ENCODE measurements around the gene POC1A.

The POC1A gene

GRCh38 chr3:52084216-52084945 is 69.8 kb downstream of the POC1A start:
- no peak for DNase-seq

DNA sequence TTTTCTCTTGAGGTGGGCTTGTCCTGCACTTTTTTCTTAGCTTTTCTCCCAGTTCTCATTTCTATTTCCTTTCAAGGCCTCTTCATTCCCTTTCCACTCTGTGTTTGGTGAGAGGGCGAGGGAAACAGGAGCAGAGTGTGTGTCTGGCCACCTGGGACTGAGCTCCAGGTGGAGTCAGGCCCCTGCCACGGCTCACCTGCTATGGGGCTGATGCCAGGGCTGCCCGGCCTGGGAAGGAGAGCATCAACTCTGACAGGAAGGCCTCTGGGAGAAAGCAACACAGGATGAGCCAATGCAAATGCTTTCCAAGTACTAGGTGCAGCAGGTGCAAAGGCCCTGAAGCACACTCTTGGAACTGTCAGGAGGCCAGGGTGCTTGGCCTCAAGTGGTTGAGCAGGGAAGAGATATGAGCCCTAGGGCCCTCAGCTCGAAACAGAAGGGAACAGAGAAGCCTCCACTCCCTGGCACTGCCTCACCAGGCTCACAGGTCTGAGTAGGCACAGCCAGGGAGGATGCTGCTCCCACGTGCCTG is 70.6 kb downstream of the POC1A start:
- no peak for DNase-seq

GRCh38 chr3:52082951-52083350 is 71.3 kb downstream of the POC1A start:
- DNase-seq = no peak

DNA sequence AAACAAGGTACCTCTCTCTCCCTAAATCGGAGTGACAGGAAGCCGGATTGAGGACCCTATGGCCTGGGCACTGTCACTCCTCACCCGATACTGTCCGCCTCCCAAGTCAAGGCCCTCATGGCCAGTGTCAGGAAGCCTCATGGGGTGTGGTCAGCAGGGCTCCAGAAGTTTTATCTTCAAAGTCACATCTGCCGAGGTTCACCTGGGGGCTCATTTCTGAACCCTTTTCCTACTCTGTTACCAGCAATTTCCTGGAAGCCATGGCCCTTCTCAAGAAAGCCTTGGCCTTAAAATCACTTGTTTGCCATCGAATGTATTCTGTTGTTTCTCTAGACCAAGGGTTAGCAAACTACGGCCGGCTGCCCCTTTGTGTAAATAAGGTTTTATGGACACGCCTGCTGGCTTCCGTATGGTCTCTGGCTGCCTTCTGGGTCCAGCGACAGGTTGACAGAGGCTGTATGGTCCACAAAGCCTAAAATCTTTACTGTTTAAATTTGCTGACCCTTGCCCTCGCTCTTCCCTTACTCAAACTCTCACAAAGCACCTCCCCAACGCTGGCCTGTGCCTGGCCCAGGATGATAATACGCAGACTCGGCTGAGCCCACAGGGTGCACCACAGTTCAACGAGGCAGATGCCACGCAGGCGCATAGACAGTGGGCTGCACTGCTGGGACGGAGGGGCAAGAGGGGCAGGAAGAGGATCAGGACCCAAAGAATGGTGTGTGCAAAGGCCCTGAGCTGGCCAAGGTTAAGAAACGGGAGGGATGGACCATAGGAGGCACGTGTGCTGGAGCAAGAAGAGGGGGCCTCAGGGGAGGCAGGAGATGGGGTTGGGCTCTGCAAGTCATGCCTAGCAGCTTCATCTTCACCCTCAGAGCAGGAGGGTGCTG is 73.1 kb downstream of the POC1A start:
- DNase-seq = no peak

DNA sequence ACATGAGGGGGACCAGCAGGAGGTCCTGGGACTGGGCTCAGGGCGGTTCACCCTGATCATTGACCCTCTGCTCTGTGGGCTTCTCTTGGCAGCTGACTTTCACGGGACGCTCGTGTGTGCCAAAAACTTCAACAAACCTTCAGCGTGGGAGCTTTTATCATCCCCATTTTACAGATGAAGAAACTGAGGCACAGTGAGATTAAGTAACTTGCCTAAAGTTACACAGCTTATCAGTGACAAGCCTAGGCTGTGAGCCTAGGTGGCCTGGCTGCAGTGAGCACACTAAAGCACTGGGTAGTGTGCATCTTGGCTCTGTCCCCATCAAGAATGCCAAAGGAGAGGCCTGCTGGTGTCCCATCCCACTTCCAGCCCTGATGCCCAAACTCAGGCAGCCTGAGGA is 74.3 kb downstream of the POC1A start:
- DNase-seq = no peak

DNA sequence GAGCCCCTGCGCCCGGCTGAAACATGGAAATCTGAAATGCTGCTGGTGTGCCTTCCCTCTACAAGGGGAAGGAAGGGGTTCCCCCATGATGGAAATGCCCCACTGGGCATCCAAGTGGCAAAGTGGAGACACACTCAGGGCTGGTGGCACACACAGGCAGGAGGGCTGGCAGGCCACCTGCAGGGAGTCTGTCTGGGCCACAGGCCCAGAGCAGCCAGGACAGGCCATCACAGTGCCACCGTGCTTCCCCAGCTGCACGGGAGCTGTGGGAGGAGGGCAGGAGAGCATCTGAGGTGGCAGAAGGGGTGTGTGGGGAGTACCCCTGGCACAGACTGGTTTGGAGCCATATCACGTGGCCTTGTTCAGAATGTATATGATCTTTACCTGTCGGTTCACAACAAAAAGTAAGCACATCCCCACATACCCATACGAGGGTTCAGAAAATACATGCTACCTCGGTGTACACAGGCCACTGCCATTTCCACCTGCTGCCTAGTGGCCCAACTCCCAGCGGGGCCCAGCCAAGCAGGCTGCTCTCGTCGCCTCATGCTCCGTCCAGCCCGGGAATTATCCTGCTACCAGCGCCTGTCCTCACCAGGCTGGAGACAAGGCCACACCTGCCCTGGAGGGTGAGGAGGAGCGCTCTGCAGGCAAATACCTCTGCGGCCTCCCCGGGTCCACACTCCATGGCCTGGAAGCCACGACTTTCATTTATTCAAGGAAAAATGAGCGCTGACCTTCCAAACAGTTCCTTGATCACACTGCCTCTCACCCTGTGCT is 75.3 kb downstream of the POC1A start:
- DNase-seq = no peak

DNA sequence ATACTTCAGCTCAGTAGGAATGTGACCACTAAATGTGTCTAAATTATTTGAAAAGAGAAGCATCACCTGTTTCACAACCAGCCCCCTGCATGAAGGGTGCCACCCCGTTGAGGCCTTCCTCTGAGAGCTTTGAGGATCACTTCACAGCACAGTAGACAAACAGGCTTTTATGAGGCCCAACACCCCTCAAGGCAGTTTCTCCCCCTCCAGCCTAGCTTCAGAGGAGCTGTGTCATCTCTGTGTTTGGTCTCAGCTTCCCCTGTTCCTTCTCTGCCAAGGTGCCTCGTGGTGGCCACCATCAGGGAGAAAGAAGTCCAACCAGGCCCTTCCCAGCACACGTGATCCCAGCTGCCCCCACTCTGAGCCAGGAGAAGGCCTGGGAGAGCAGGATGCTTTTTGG is 76.3 kb downstream of the POC1A start:
- DNase-seq = no peak

DNA sequence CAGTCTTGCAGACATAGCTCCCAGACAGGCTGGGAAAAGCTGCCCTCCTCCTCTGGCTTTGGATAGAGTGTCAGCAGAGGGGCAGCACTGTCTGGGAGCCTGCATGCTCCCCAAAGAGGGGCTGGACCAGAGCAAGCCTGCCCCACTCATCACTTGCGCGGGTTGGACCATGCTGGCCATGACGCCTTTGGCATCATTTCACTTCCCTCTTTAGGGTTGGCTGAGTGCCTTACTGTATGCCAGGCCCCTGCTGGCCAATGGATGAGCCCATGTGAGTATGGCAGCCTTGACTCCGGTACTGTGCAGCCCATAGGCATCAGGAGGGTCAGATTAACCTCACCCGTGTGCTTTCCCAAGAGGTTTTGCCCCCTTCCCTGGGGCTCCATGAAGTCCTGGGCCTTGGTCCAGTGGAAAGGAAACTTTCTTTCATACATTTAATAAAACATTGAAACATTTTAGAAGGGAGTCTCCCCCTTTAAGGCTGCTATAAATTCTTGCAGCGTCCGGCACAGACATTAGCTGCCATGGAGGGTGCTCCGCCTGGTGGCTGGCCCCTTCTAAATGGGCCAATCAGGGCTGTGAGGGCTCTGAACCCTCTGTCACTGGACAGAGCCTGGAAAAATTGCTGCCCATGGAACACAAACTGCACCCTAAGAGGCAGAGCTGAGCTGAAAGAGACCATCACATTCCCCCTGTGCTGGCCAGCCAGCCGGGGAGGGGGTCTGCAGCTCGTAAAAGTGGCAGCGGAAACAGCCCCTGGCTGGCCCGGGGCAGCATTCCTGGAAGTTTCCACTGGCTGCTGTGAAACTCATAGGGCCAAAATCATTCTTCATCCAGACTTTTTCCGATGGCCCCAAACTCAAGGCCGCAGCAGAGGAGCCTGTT is 77.1 kb downstream of the POC1A start:
- no peak for DNase-seq

DNA sequence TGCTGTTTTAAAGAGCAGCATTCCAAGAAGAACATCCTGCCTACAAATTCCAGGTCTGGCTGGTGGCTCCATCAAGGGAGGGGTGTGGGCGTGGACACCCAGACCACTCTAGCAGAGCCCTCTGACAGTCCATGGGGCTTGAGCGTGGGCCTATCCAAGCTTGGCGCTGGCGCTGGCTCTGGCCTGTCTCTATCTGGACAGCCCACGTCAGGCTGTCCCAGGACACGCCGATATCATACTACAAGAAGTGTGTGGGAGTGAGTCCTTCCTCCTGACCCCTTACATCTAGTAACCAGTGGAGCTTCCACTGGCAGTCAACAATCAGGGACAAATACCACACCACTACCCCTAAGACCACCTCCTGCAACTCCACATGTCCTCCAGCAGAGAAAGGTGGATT is 80.7 kb downstream of the POC1A start:
- DNase-seq = no peak

DNA sequence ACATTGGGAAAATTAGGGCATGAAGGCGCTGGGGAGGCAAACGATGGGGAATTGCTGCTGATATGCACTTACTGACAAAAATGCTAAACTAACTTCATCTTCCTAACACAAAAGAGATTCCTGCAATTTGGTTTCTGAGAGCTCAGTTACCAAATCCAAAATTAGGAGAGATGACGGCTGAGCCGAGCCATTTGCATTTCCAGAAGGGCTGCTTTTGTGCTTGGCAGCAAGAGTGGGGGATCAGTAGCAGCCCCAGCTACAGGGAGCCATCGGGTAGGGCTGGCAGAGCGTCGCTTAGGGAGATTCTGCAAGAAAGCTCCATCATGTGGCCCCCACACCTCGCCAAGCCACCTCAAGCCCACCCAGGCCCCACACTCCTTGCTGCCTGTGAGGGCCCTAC is 81.8 kb downstream of the POC1A start:
- DNase-seq = no peak

DNA sequence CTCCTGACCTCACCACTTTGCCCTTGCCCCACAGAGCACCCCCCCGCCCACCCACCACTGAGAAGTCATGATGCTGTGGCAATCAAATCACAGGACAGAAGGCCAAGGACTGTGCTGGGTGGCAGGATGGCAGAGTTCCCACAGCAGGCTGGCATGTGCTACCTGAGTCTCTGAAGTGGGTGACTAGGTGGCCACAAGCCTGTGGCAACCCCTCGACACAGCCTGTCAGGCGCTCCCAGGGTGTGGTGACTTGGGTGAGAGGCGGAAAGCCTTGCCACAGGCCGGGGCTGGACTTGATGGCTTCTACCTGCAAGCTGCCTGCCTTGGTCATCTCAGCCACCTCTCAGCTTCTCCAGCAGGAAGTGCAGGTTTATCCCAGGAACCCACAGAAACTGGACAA is 82.2 kb downstream of the POC1A start:
- peak in 1 of 2 donors; percentile 18 for DNase-seq

- DNase-seq = peak in 1 of 2 donors; percentile 16
Measured at GRCh38 chr3:52070724-52071621, 83.2 kb downstream of the POC1A start.

DNA sequence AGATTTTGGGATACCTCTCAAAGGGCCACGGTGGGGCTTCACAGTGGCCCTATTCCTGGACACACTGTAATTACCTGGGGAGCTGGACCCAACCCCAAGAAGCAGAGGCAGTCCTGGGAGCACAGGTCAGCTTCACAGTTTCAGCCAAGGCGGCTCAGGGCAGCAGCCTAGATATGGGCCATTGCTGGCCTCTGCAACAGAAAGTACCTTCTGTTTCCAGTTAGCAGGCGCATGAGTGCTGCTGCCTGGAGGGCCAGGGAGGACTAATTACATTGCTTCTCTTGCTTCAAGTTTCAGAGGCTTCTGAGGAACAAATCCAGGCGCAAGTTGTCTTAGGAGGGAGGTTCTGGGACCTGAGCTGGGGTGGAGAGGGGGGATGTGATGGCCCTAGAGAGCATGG is 84.4 kb downstream of the POC1A start:
- DNase-seq = no peak

GRCh38 chr3:52069135-52069534 is 85.1 kb downstream of the POC1A start:
- no peak for DNase-seq

GRCh38 chr3:52068730-52069129 is 85.5 kb downstream of the POC1A start:
- DNase-seq = no peak

DNA sequence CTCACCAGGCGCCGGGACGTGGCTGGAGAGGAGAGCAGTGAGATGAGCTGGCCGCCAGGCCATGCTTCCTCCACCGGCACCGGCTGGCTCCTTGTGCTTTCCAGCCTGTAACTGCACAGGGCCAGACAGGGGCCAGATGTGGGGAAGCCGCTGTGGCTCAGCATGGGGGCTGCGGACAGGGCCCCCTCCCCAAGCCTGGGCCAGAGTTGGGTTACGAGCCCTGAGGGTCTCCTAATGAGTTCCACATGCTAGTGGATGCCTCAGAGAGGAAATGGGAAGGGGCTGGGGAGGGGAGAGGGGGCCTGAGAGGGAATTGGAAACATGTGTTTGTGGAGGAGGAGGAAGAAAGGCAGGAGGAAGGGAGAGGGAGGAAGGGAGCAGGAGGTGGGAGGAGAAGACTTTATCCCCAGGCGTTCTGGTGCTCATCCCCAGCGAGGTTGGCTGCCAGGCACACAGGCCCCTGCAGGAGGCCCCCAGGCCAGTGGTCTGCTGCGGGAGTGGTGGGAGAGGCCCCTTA is 86.1 kb downstream of the POC1A start:
- DNase-seq = no peak

- no peak for DNase-seq
Measured at GRCh38 chr3:52067526-52067925, 86.7 kb downstream of the POC1A start.

DNA sequence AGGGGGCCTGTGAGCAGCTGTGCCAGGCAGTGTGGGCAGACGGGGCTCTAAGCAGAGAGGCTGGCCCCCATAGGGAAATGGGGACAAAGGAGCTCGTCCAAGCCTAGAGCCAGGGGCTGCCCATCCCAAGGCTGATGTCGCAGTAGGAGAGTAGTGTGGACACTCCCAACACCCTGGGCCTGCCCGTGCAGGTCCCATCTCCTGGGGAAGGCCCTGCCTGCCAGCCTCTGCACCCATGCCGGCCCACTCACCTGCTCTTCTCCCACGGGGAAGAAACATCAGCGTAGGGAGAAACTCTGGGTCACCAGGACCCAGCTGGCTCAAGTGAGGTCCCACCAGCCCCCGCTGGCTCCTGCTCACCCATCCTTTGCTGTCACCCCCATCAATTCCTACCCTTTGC is 87.2 kb downstream of the POC1A start:
- no peak for DNase-seq

DNA sequence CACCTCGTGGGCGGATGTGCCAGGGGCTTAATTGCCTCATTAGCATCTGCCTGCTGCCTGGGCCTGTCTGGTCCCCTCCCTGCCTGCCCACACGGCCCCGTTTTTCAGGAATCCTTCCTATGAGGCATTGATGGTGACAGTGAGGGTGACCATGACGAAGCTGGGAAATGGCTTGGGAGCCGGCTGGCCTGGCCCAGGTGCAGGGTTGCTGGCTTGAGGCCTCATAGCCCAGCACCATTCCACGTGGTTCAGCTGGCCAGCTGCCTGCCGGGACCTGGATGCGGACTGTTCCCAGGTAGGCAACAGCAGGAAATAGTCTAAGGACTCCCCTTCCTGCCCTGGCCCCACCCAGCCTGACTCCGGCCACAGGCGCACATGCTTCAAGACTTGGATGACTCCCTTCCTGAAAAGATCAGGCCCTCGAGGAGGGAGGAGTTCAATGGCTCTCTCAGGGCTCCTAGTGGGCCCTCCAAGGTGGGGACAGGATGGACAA is 88.9 kb downstream of the POC1A start:
- DNase-seq = peak in 1 of 2 donors; percentile 16

- DNase-seq = no peak
Measured at GRCh38 chr3:52064561-52064960, 89.7 kb downstream of the POC1A start.

All from CD4-positive, alpha-beta T cell treated with Interleukin-4 for 1 hour (primary cell).